Measurements from ENCODE around the gene HSPA4. TPM values are rescaled to one million over a fixed set of nuclear protein-coding genes. Genes with fewer than 3 reads are reported as not detected.
"Not testable (repeated sequence)": the region's sequence is repeated elsewhere in the genome, so short reads cannot be mapped to it uniquely, and the experiment has no call there.

HSPA4 gene
- polyA plus RNA-seq, 1 donor from 2014 or later = 75.9 TPM

GRCh38 chr5:133130387-133131118 lies 78.7 kb downstream of the HSPA4 start:
- Histone ChIP-seq H3K9me2 (ENCODE audit: insufficient read depth, low read length) (no peaks in the 10 kb centered on the region), H3K9ac (ENCODE audit: low read length) (no peak overlapping the region), H3F3A (ENCODE audit: insufficient read depth, low read length, poor library complexity, severe bottlenecking) (no peaks in the 10 kb centered on the region), H3K9me3 (ENCODE audit: low read length) (no peaks in the 10 kb centered on the region), H3K36me3 (ENCODE audit: insufficient read depth, low read length) (no peaks in the 10 kb centered on the region), H3K4me2 (ENCODE audit: low read length) (no peak overlapping the region), H3K27ac (ENCODE audit: low read length) (no peak overlapping the region), H4K20me1 (ENCODE audit: insufficient read depth) (no peaks in the 10 kb centered on the region), H3K4me3 (ENCODE audit: low read length) (no peak overlapping the region), H2AFZ (ENCODE audit: low read depth, low read length) (no peak overlapping the region), H3K27me3 (ENCODE audit: insufficient read depth, low read depth, low read length) (no peaks in the 10 kb centered on the region), H3K79me2 (replicated peaks; ENCODE audit: insufficient read depth, low read length) (no peaks in the 10 kb centered on the region)
- no peak for TF ChIP-seq MXI1 (conservative IDR thresholded peaks at IDR 0.05; ENCODE audit: poor library complexity, severe bottlenecking)
- TF ChIP-seq EZH2 (IDR thresholded peaks at IDR 0.05; ENCODE audit: borderline replicate concordance, insufficient read depth, low read length, poor library complexity, severe bottlenecking) = no peak
- TF ChIP-seq TAF1 (IDR thresholded peaks at IDR 0.05; ENCODE audit: low read depth) = no peak
- TF ChIP-seq POLR2AphosphoS5 (IDR thresholded peaks at IDR 0.05) = no peak
- TF ChIP-seq EP300 (conservative IDR thresholded peaks at IDR 0.05; ENCODE audit: poor library complexity, severe bottlenecking) = no peak
- no peak for TF ChIP-seq REST (IDR thresholded peaks at IDR 0.05; ENCODE audit: borderline replicate concordance)
- TF ChIP-seq RAD21 (conservative IDR thresholded peaks at IDR 0.05) = no peak

- Histone ChIP-seq H3K27ac (ENCODE audit: low read length) (no peak overlapping the region), H2AFZ (ENCODE audit: low read depth, low read length) (no peak overlapping the region), H3K27me3 (ENCODE audit: insufficient read depth, low read depth, low read length) (no peaks in the 10 kb centered on the region), H3K9me2 (ENCODE audit: insufficient read depth, low read length) (no peaks in the 10 kb centered on the region), H3K36me3 (ENCODE audit: insufficient read depth, low read length) (no peaks in the 10 kb centered on the region), H3K4me3 (ENCODE audit: low read length) (no peak overlapping the region), H4K20me1 (ENCODE audit: insufficient read depth) (no peaks in the 10 kb centered on the region), H3K4me2 (ENCODE audit: low read length) (no peak overlapping the region), H3K79me2 (replicated peaks; ENCODE audit: insufficient read depth, low read length) (no peaks in the 10 kb centered on the region), H3K9ac (ENCODE audit: low read length) (no peak overlapping the region), H3F3A (ENCODE audit: insufficient read depth, low read length, poor library complexity, severe bottlenecking) (no peaks in the 10 kb centered on the region), H3K9me3 (ENCODE audit: low read length) (no peaks in the 10 kb centered on the region)
- no peak for TF ChIP-seq EP300 (conservative IDR thresholded peaks at IDR 0.05; ENCODE audit: poor library complexity, severe bottlenecking)
- TF ChIP-seq SMC3 (conservative IDR thresholded peaks at IDR 0.05; ENCODE audit: poor library complexity) = no peak
Observed at GRCh38 chr5:133132717-133133116, 80.9 kb downstream of the HSPA4 start.

GRCh38 chr5:133133241-133133640 lies 81.4 kb downstream of the HSPA4 start:
- H3K4me3 ChIP-seq (ENCODE audit: low read length); H3K9me2 ChIP-seq (ENCODE audit: insufficient read depth, low read length); H4K20me1 ChIP-seq (ENCODE audit: insufficient read depth); H3K36me3 ChIP-seq (ENCODE audit: insufficient read depth, low read length); H3K79me2 ChIP-seq (replicated peaks; ENCODE audit: insufficient read depth, low read length); H3K9ac ChIP-seq (ENCODE audit: low read length); H3K9me3 ChIP-seq (ENCODE audit: low read length); H3K27ac ChIP-seq (ENCODE audit: low read length); H2AFZ ChIP-seq (ENCODE audit: low read depth, low read length); H3K4me2 ChIP-seq (ENCODE audit: low read length); H3K27me3 ChIP-seq (ENCODE audit: insufficient read depth, low read depth, low read length); H3F3A ChIP-seq (ENCODE audit: insufficient read depth, low read length, poor library complexity, severe bottlenecking): not testable (repeated sequence)

- H2AFZ ChIP-seq (ENCODE audit: low read depth, low read length); H4K20me1 ChIP-seq (ENCODE audit: insufficient read depth); H3K4me3 ChIP-seq (ENCODE audit: low read length); H3K4me2 ChIP-seq (ENCODE audit: low read length); H3K9me3 ChIP-seq (ENCODE audit: low read length); H3K9me2 ChIP-seq (ENCODE audit: insufficient read depth, low read length); H3K27me3 ChIP-seq (ENCODE audit: insufficient read depth, low read depth, low read length); H3K9ac ChIP-seq (ENCODE audit: low read length); H3K79me2 ChIP-seq (replicated peaks; ENCODE audit: insufficient read depth, low read length); H3K36me3 ChIP-seq (ENCODE audit: insufficient read depth, low read length); H3F3A ChIP-seq (ENCODE audit: insufficient read depth, low read length, poor library complexity, severe bottlenecking); H3K27ac ChIP-seq (ENCODE audit: low read length): not testable (repeated sequence)
Observed at GRCh38 chr5:133136890-133137289, 85.1 kb downstream of the HSPA4 start.

Measured in neural cell (in vitro differentiated cells).